GM12878 (cell line): ENCODE measurements around the gene TOMM20L. TPM values are rescaled to one million over a fixed set of nuclear protein-coding genes. Genes with fewer than 3 reads are reported as not detected.
A peak's percentile ranks its signal among the peaks of the same experiment; 100 is the strongest.

Source experiments
- ATAC-seq: fragments of 200-7000 bp; cut with Tn5 transposase; 3 replicates; pipeline ENCODE4 v1.9.1; 2020; ENCODE audit warnings: mild to moderate bottlenecking, moderate library complexity
- BruUV-seq: library from RNA; stranded (reverse); fragments of 400-500 nt; replicated peaks from 2 replicates; lab custom pipeline; 2021; lab: Mats Ljungman, UMichigan
- CTCF ChIA-PET: fragments of 300-600 bp; sonication (Branson Sonifier 250); formaldehyde crosslinking; extraction: SDS; loops from one replicate; lab custom pipeline; 2021; ENCODE audit warnings: inconsistent platforms; lab: Yijun Ruan, JAX
- POLR2A ChIA-PET: fragments of 350-600 bp; formaldehyde crosslinking; extraction: SDS; loops from one replicate; lab custom pipeline; 2021; ENCODE audit warnings: inconsistent platforms; lab: Charles Lee
- RAD21 ChIA-PET: fragments of 300-600 bp; sonication (Branson Sonifier 250); formaldehyde crosslinking; loops from one replicate; lab custom pipeline; 2023; ENCODE audit warnings: antibody characterized with exemption; ENCODE audit not compliant: unreplicated experiment; lab: Charles Lee
- SMC1A ChIA-PET: fragments of 300-600 bp; sonication (Branson Sonifier 250); formaldehyde crosslinking; loops from one replicate; lab custom pipeline; 2023; ENCODE audit not compliant: unreplicated experiment, uncharacterized antibody; lab: Charles Lee
- DNase-seq: peaks from one replicate; pipeline ENCODE4 v3.0.0-alpha.2; 2011; ENCODE audit warnings: low read depth, low spot score
- FAIRE-seq: peaks from 3 replicates; lab custom pipeline; 2011; peaks lifted over from hg19 to GRCh38; lab: Jason Lieb, UNC
- H2AFZ ChIP-seq: 2 replicates; pipeline ENCODE4 v1.6.0; 2011; ENCODE audit warnings: low read depth, low read length, control low read depth; ENCODE audit not compliant: control insufficient read depth
- H3K27ac ChIP-seq: 2 replicates; pipeline ENCODE4 v1.5.1; 2011; ENCODE audit warnings: control low read depth; ENCODE audit not compliant: control insufficient read depth, insufficient read depth
- H3K27me3 ChIP-seq, 2 experiments: replicated peaks in 1 of 2; 2 replicates each; pipeline versions ENCODE4 v1.6.0 to v1.6.1; 2011; ENCODE audit warnings: low read length in 1 of 2; ENCODE audit not compliant: control insufficient read depth in 2 of 2, insufficient read depth in 2 of 2
- H3K36me3 ChIP-seq, 2 experiments: 2 replicates each; pipeline ENCODE4 v1.5.1; 2011; ENCODE audit warnings: low read length in 1 of 2; ENCODE audit not compliant: control insufficient read depth in 2 of 2, insufficient read depth in 2 of 2
- H3K4me1 ChIP-seq: 2 replicates; pipeline ENCODE4 v1.6.1; 2011; ENCODE audit warnings: mild to moderate bottlenecking, low read length, moderate library complexity, mixed read lengths; ENCODE audit not compliant: control insufficient read depth, insufficient read depth
- H3K4me2 ChIP-seq: 2 replicates; pipeline ENCODE4 v1.6.0; 2011; ENCODE audit warnings: control low read depth; ENCODE audit not compliant: control insufficient read depth, insufficient read depth
- H3K4me3 ChIP-seq: fragments of 200-600 bp; sonication (generic); 2 replicates; pipeline ENCODE4 v1.5.1; 2016
- H3K79me2 ChIP-seq: 2 replicates; pipeline ENCODE4 v1.6.0; 2011; ENCODE audit warnings: low read length; ENCODE audit not compliant: control insufficient read depth, insufficient read depth
- H3K9ac ChIP-seq: 2 replicates; pipeline ENCODE4 v1.8.0; 2011; ENCODE audit warnings: low read length, control low read depth, mixed read lengths; ENCODE audit not compliant: control insufficient read depth, insufficient read depth
- H3K9me3 ChIP-seq: replicated peaks from 3 replicates; pipeline ENCODE4 v1.5.1; 2011; ENCODE audit warnings: mild to moderate bottlenecking, low read length; ENCODE audit not compliant: control insufficient read depth, insufficient read depth
- H4K20me1 ChIP-seq: 2 replicates; pipeline ENCODE4 v1.6.0; 2011; ENCODE audit not compliant: control insufficient read depth, insufficient read depth
- BCL3 ChIP-seq: IDR thresholded peaks from 2 replicates; pipeline ENCODE4 v1.6.1; 2011; ENCODE audit warnings: borderline replicate concordance, low read depth, mild to moderate bottlenecking, moderate library complexity, low read length; ENCODE audit not compliant: insufficient read depth, poor library complexity, severe bottlenecking
- BRCA1 ChIP-seq: IDR thresholded peaks from 2 replicates; pipeline ENCODE4 v1.6.1; 2011; ENCODE audit warnings: low read depth, low read length, improper control_type of control experiment
- IKZF1 ChIP-seq: fragments of 450-650 bp; conservative IDR thresholded peaks from 2 replicates; pipeline ENCODE4 v1.6.1; 2017; ENCODE audit warnings: antibody characterized with exemption, mild to moderate bottlenecking
- NR2C1 ChIP-seq: fragments of 450-650 bp; IDR thresholded peaks from 2 replicates; pipeline ENCODE4 v1.6.1; 2017; ENCODE audit warnings: antibody characterized with exemption, mild to moderate bottlenecking, moderate library complexity
- RBBP5 ChIP-seq: fragments of 200-600 bp; sonication (generic); conservative IDR thresholded peaks from 2 replicates; pipeline ENCODE4 v1.6.1; 2016
- RUNX3 ChIP-seq: IDR thresholded peaks from 2 replicates; pipeline ENCODE4 v1.6.1; 2012; ENCODE audit warnings: low read length, inconsistent platforms
- WGBS: methylation state at CpG from one replicate; pipeline ENCODE4 v1.1.6; 2016; ENCODE audit warnings: low lambda C conversion rate; ENCODE audit not compliant: insufficient replicate concordance, insufficient coverage; ENCODE audit errors: missing lambda C conversion rate; 5-methylcytosine and 5-hydroxymethylcytosine counted together
- in situ Hi-C: fragments of 300-500 bp; cut with MboI; formaldehyde crosslinking; loops from 9 replicates; pipeline ENCODE4 v1.14.3; 2018; ENCODE audit warnings: mixed read lengths
- intact Hi-C: fragments of 100-400 bp; cut with micrococcal nuclease; formaldehyde crosslinking; loops from one replicate; pipeline ENCODE4 v1.14.2; 2022; ENCODE audit not compliant: unreplicated experiment
- polyA plus RNA-seq, 11 experiments: library from polyadenylated mRNA; depleted of rRNA in 4 of 11; unstranded in 6 of 11; stranded (reverse) in 5 of 11; fragments of >200 nt; fragmentation: Nextera tagmentation in 4 of 11; fragmentation: Illumina TruSeq in 1 of 11; extraction: Ambion mirVana in 4 of 11; extraction: Trizol in 1 of 11; gene quantifications; 1 replicate in 1 of 11; 2 replicates in 10 of 11; pipeline versions ENCODE4 v1.2.1 to v1.2.3, GENCODE V29; 2011 to 2016; ENCODE audit warnings: inconsistent platforms in 2 of 11, missing spikeins in 2 of 11, low read depth in 1 of 11
- small RNA-seq: library from RNA; depleted of rRNA; stranded (forward); fragments of <200 nt; gene quantifications from one replicate; pipeline ENCODE3, GENCODE V24; 2014
- total RNA-seq, 4 experiments: library from RNA; depleted of rRNA in 3 of 4; stranded (reverse); fragments of >200 nt in 3 of 4; fragmentation: Illumina TruSeq in 1 of 4; extraction: Trizol in 1 of 4; gene quantifications; 2 replicates each; pipeline versions ENCODE4 v1.2.1 to v1.2.3, GENCODE V29; 2013 to 2021

The TOMM20L gene
- total and polyA plus RNA-seq, 10 of the 15 experiments (the other 5 are each of a cell fraction or from before 2014, with no cell fraction given) = 0.28 TPM; not detected in 9

- RAD21 ChIA-PET = no interaction called here
- H3K9me3 ChIP-seq = no peaks in the 10 kb centered on the region
- 81% methylated on average over 9 of the region's 9 CpGs for WGBS
- no peaks in the 10 kb centered on the region for H3K27me3 ChIP-seq
- no peak for DNase-seq
- H3K79me2 ChIP-seq = no peaks in the 10 kb centered on the region
- H2AFZ ChIP-seq = no peak overlapping the region
- in situ Hi-C loops = no loop called here
- H3K4me1 ChIP-seq = no peaks in the 10 kb centered on the region
- no peak for ATAC-seq
- no peak for FAIRE-seq
- intact Hi-C loops = no loop called here
- BruUV-seq = no TSS peak
- no peak overlapping the region for H3K27ac ChIP-seq
- H3K9ac ChIP-seq = no peak overlapping the region
- no peaks in the 10 kb centered on the region for H4K20me1 ChIP-seq
- H3K4me3 ChIP-seq = no peak overlapping the region
- TF ChIP-seq IKZF1 (no peak), RUNX3 (no peak), NR2C1 (no peak), BRCA1 (no peak), RBBP5 (no peak), BCL3 (peak; percentile 37)
- SMC1A ChIA-PET = interaction anchor here (1.0 kb wide), 1 partner anchor 23 kb away, joined by 3 read pairs; no protein-coding TSS in a partner anchor
- H3K36me3 ChIP-seq = no peaks in the 10 kb centered on the region; a peak in 2 of 4 replicates
- CTCF ChIA-PET = no interaction called here
- no peak overlapping the region for H3K4me2 ChIP-seq
- POLR2A ChIA-PET = interaction anchor here (0.5 kb wide), 1 partner anchor 195 kb away, joined by 6 read pairs; no protein-coding TSS in a partner anchor
These were observed 60.0 kb downstream of the TOMM20L start for GRCh38 chr14:58455593-58456265.

Small RNA genes within 50 kb of the gene (small RNA-seq; reads per million reads assigned to genes)
- gene RF00019 = not detected

Other genes starting within 250 kb of the TOMM20L start
- not detected in 2 replicates for gene ARMH4, start 243.7 kb upstream of the TOMM20L start, total RNA-seq (2014; rRNA removed)
- gene ARMH4, start 243.7 kb upstream of the TOMM20L start, total RNA-seq (2014; rRNA removed; fragmentation: Illumina TruSeq; extraction: Trizol) = 0.41 TPM in 1 of 2 replicates, not detected in the other
- gene ARMH4, start 243.7 kb upstream of the TOMM20L start, total RNA-seq (2021) = not detected in 2 replicates
- 0.04 and 0.50 TPM in 2 replicates for gene ARMH4, start 243.7 kb upstream of the TOMM20L start, polyA plus RNA-seq (2011; rRNA removed)
- gene ARMH4, start 243.7 kb upstream of the TOMM20L start, polyA plus RNA-seq (2014; fragmentation: Illumina TruSeq; extraction: Trizol) = not detected in 2 replicates
- under 1 TPM; 0.60 to 0.97 TPM for gene ARMH4, start 243.7 kb upstream of the TOMM20L start, polyA plus RNA-seq (2014; fragmentation: Nextera tagmentation; extraction: Ambion mirVana)
- gene ARMH4, start 243.7 kb upstream of the TOMM20L start, polyA plus RNA-seq (2014; rRNA removed) = not detected in 2 replicates
- not detected for gene ARMH4, start 243.7 kb upstream of the TOMM20L start, polyA plus RNA-seq (2016; fragmentation: Nextera tagmentation; extraction: Ambion mirVana)
- gene ACTR10, start 195.8 kb upstream of the TOMM20L start, total RNA-seq (2014; rRNA removed) = 31.9 and 35.8 TPM in 2 replicates
- 25.7 and 26.0 TPM in 2 replicates for gene ACTR10, start 195.8 kb upstream of the TOMM20L start, total RNA-seq (2014; rRNA removed; fragmentation: Illumina TruSeq; extraction: Trizol)
- gene ACTR10, start 195.8 kb upstream of the TOMM20L start, total RNA-seq (2021) = 26.8 and 27.4 TPM in 2 replicates
- 54.5 and 85.9 TPM in 2 replicates for gene ACTR10, start 195.8 kb upstream of the TOMM20L start, polyA plus RNA-seq (2011; rRNA removed)
- 43.7 and 59.4 TPM in 2 replicates for gene ACTR10, start 195.8 kb upstream of the TOMM20L start, polyA plus RNA-seq (2014; fragmentation: Illumina TruSeq; extraction: Trizol)
- gene ACTR10, start 195.8 kb upstream of the TOMM20L start, polyA plus RNA-seq (2014; fragmentation: Nextera tagmentation; extraction: Ambion mirVana) = 10 to 100 TPM; 34.0 to 50.5 TPM
- 27.8 and 28.8 TPM in 2 replicates for gene ACTR10, start 195.8 kb upstream of the TOMM20L start, polyA plus RNA-seq (2014; rRNA removed)
- 10 to 100 TPM; 64.6 to 74.3 TPM for gene ACTR10, start 195.8 kb upstream of the TOMM20L start, polyA plus RNA-seq (2016; fragmentation: Nextera tagmentation; extraction: Ambion mirVana)
- gene PSMA3, start 151.1 kb upstream of the TOMM20L start, total RNA-seq (2014; rRNA removed) = 148 and 181 TPM in 2 replicates
- gene PSMA3, start 151.1 kb upstream of the TOMM20L start, total RNA-seq (2014; rRNA removed; fragmentation: Illumina TruSeq; extraction: Trizol) = 142 and 144 TPM in 2 replicates
- gene PSMA3, start 151.1 kb upstream of the TOMM20L start, total RNA-seq (2021) = 288 and 312 TPM in 2 replicates
- gene PSMA3, start 151.1 kb upstream of the TOMM20L start, polyA plus RNA-seq (2011; rRNA removed) = 425 and 442 TPM in 2 replicates
- 358 and 442 TPM in 2 replicates for gene PSMA3, start 151.1 kb upstream of the TOMM20L start, polyA plus RNA-seq (2014; fragmentation: Illumina TruSeq; extraction: Trizol)
- 100 to 1,000 TPM; 813 to 936 TPM for gene PSMA3, start 151.1 kb upstream of the TOMM20L start, polyA plus RNA-seq (2014; fragmentation: Nextera tagmentation; extraction: Ambion mirVana)
- 290 and 346 TPM in 2 replicates for gene PSMA3, start 151.1 kb upstream of the TOMM20L start, polyA plus RNA-seq (2014; rRNA removed)
- 100 to 1,000 TPM; 540 to 578 TPM for gene PSMA3, start 151.1 kb upstream of the TOMM20L start, polyA plus RNA-seq (2016; fragmentation: Nextera tagmentation; extraction: Ambion mirVana)
- gene ARID4A, start 97.4 kb upstream of the TOMM20L start, total RNA-seq (2014; rRNA removed) = 6.2 and 8.9 TPM in 2 replicates
- 13.7 and 13.9 TPM in 2 replicates for gene ARID4A, start 97.4 kb upstream of the TOMM20L start, total RNA-seq (2014; rRNA removed; fragmentation: Illumina TruSeq; extraction: Trizol)
- 14.1 and 14.4 TPM in 2 replicates for gene ARID4A, start 97.4 kb upstream of the TOMM20L start, total RNA-seq (2021)
- gene ARID4A, start 97.4 kb upstream of the TOMM20L start, polyA plus RNA-seq (2011; rRNA removed) = 12.5 and 27.7 TPM in 2 replicates
- gene ARID4A, start 97.4 kb upstream of the TOMM20L start, polyA plus RNA-seq (2014; fragmentation: Illumina TruSeq; extraction: Trizol) = 12.5 and 18.2 TPM in 2 replicates
- gene ARID4A, start 97.4 kb upstream of the TOMM20L start, polyA plus RNA-seq (2014; fragmentation: Nextera tagmentation; extraction: Ambion mirVana) = 1 to 10 TPM; 5.2 to 5.8 TPM
- gene ARID4A, start 97.4 kb upstream of the TOMM20L start, polyA plus RNA-seq (2014; rRNA removed) = 6.0 and 7.6 TPM in 2 replicates
- gene ARID4A, start 97.4 kb upstream of the TOMM20L start, polyA plus RNA-seq (2016; fragmentation: Nextera tagmentation; extraction: Ambion mirVana) = 10 to 100 TPM; 18.4 to 18.9 TPM
- gene TIMM9, start 31.6 kb downstream of the TOMM20L start, total RNA-seq (2014; rRNA removed) = 33.7 and 36.6 TPM in 2 replicates
- gene TIMM9, start 31.6 kb downstream of the TOMM20L start, total RNA-seq (2014; rRNA removed; fragmentation: Illumina TruSeq; extraction: Trizol) = 50.9 and 56.8 TPM in 2 replicates
- gene TIMM9, start 31.6 kb downstream of the TOMM20L start, total RNA-seq (2021) = 43.0 and 51.6 TPM in 2 replicates
- gene TIMM9, start 31.6 kb downstream of the TOMM20L start, polyA plus RNA-seq (2011; rRNA removed) = 39.1 and 55.1 TPM in 2 replicates
- 67.4 and 72.6 TPM in 2 replicates for gene TIMM9, start 31.6 kb downstream of the TOMM20L start, polyA plus RNA-seq (2014; fragmentation: Illumina TruSeq; extraction: Trizol)
- gene TIMM9, start 31.6 kb downstream of the TOMM20L start, polyA plus RNA-seq (2014; fragmentation: Nextera tagmentation; extraction: Ambion mirVana) = 10 to 100 TPM; 81.3 to 88.3 TPM
- 41.7 and 56.7 TPM in 2 replicates for gene TIMM9, start 31.6 kb downstream of the TOMM20L start, polyA plus RNA-seq (2014; rRNA removed)
- 100 to 1,000 TPM; 113 to 116 TPM for gene TIMM9, start 31.6 kb downstream of the TOMM20L start, polyA plus RNA-seq (2016; fragmentation: Nextera tagmentation; extraction: Ambion mirVana)
- 16.3 and 18.1 TPM in 2 replicates for gene KIAA0586, start 31.8 kb downstream of the TOMM20L start, total RNA-seq (2014; rRNA removed)
- gene KIAA0586, start 31.8 kb downstream of the TOMM20L start, total RNA-seq (2014; rRNA removed; fragmentation: Illumina TruSeq; extraction: Trizol) = 26.9 and 27.2 TPM in 2 replicates
- 18.1 and 21.9 TPM in 2 replicates for gene KIAA0586, start 31.8 kb downstream of the TOMM20L start, total RNA-seq (2021)
- gene KIAA0586, start 31.8 kb downstream of the TOMM20L start, polyA plus RNA-seq (2011; rRNA removed) = 21.8 and 33.5 TPM in 2 replicates
- 21.5 and 22.1 TPM in 2 replicates for gene KIAA0586, start 31.8 kb downstream of the TOMM20L start, polyA plus RNA-seq (2014; fragmentation: Illumina TruSeq; extraction: Trizol)
- 10 to 100 TPM in 1 of 2 experiments, 1 to 10 TPM in 1; 7.1 to 10.0 TPM for gene KIAA0586, start 31.8 kb downstream of the TOMM20L start, polyA plus RNA-seq (2014; fragmentation: Nextera tagmentation; extraction: Ambion mirVana)
- 8.0 and 12.9 TPM in 2 replicates for gene KIAA0586, start 31.8 kb downstream of the TOMM20L start, polyA plus RNA-seq (2014; rRNA removed)
- 10 to 100 TPM; 20.2 to 27.6 TPM for gene KIAA0586, start 31.8 kb downstream of the TOMM20L start, polyA plus RNA-seq (2016; fragmentation: Nextera tagmentation; extraction: Ambion mirVana)
- 0.87 and 1.1 TPM in 2 replicates for gene DACT1, start 242.0 kb downstream of the TOMM20L start, total RNA-seq (2014; rRNA removed)
- gene DACT1, start 242.0 kb downstream of the TOMM20L start, total RNA-seq (2014; rRNA removed; fragmentation: Illumina TruSeq; extraction: Trizol) = 0.69 and 0.76 TPM in 2 replicates
- 1.3 TPM in 2 replicates for gene DACT1, start 242.0 kb downstream of the TOMM20L start, total RNA-seq (2021)
- 2.3 and 2.9 TPM in 2 replicates for gene DACT1, start 242.0 kb downstream of the TOMM20L start, polyA plus RNA-seq (2011; rRNA removed)
- gene DACT1, start 242.0 kb downstream of the TOMM20L start, polyA plus RNA-seq (2014; fragmentation: Illumina TruSeq; extraction: Trizol) = 1.1 and 2.3 TPM in 2 replicates
- under 1 TPM; 0.16 to 0.27 TPM for gene DACT1, start 242.0 kb downstream of the TOMM20L start, polyA plus RNA-seq (2014; fragmentation: Nextera tagmentation; extraction: Ambion mirVana)
- 0.90 and 1.1 TPM in 2 replicates for gene DACT1, start 242.0 kb downstream of the TOMM20L start, polyA plus RNA-seq (2014; rRNA removed)
- under 1 TPM; 0.13 to 0.29 TPM for gene DACT1, start 242.0 kb downstream of the TOMM20L start, polyA plus RNA-seq (2016; fragmentation: Nextera tagmentation; extraction: Ambion mirVana)